GM12891 (cell line): ENCODE measurements around the gene SCYL3.

ENCODE experiments used
- PAX5 ChIP-seq: IDR thresholded peaks from 2 replicates; pipeline ENCODE4 v1.6.1; 2011; ENCODE audit warnings: low read length, moderate library complexity, mild to moderate bottlenecking; ENCODE audit not compliant: insufficient read depth, severe bottlenecking
- POLR2A ChIP-seq: IDR thresholded peaks from 2 replicates; pipeline ENCODE4 v1.6.1; 2011; ENCODE audit warnings: low read depth, low read length, control low read depth
- POLR2AphosphoS5 ChIP-seq: IDR thresholded peaks from 2 replicates; pipeline ENCODE4 v1.6.1; 2011; ENCODE audit warnings: low read depth, low read length, control low read depth
- POU2F2 ChIP-seq: IDR thresholded peaks from 2 replicates; pipeline ENCODE4 v1.6.1; 2011; ENCODE audit warnings: low read depth, mild to moderate bottlenecking, control low read depth, low read length, moderate library complexity
- SPI1 ChIP-seq: IDR thresholded peaks from 2 replicates; pipeline ENCODE4 v1.6.1; 2011; ENCODE audit warnings: low read depth, low read length, control low read depth
- TAF1 ChIP-seq: IDR thresholded peaks from 2 replicates; pipeline ENCODE4 v1.6.1; 2011; ENCODE audit warnings: low read depth, low read length, control low read depth

- TF ChIP-seq POLR2AphosphoS5 (no peak; the same call in 1 of the 2 replicates), POLR2A (no peak), TAF1 (no peak), SPI1 (no peak), POU2F2 (no peak), PAX5 (no peak)
These were observed 2.2 kb downstream of the SCYL3 start for GRCh38 chr1:169891539-169891885.
